ENCODE results near the gene STK39.

STK39 gene

GRCh38 chr2:168054657-168055056 is 192.7 kb downstream of the STK39 start:
- Histone ChIP-seq H3K4me1 (ENCODE audit: control insufficient read depth, low read length) (no peaks in the 10 kb centered on the region), H3K36me3 (ENCODE audit: control insufficient read depth, low read length) (0 out of 2 replicates have a peak, but pooled peaks cover 3% of the 10 kb centered on the region), H3K9me3 (ENCODE audit: control insufficient read depth, insufficient read depth, low read length) (no peaks in the 10 kb centered on the region), H3K4me2 (ENCODE audit: low read length) (no peak overlapping the region), H3K9me2 (replicated peaks; ENCODE audit: control insufficient read depth, low read length) (no peaks in the 10 kb centered on the region), H3K79me2 (ENCODE audit: control insufficient read depth, low read length) (no peaks in the 10 kb centered on the region), H3F3A (ENCODE audit: control insufficient read depth, insufficient read depth) (no peaks in the 10 kb centered on the region), H3K27me3 (ENCODE audit: control insufficient read depth, low read length) (no peaks in the 10 kb centered on the region), H4K20me1 (ENCODE audit: control insufficient read depth, insufficient read depth, low read depth, low read length) (no peaks in the 10 kb centered on the region), H3K27ac (ENCODE audit: low read depth, low read length) (no peak overlapping the region), H3K4me3 (ENCODE audit: low read length) (no peak overlapping the region)
- no peak for TF ChIP-seq CTCF (IDR thresholded peaks at IDR 0.05; ENCODE audit: low read depth, low read length, poor library complexity, severe bottlenecking)
- no peak for TF ChIP-seq EZH2phosphoT487 (IDR thresholded peaks at IDR 0.05; ENCODE audit: borderline replicate concordance, low read length)

GRCh38 chr2:168053676-168054075 is 193.7 kb downstream of the STK39 start:
- TF ChIP-seq EZH2phosphoT487 (IDR thresholded peaks at IDR 0.05; ENCODE audit: borderline replicate concordance, low read length) (no peak), CTCF (IDR thresholded peaks at IDR 0.05; ENCODE audit: low read depth, low read length, poor library complexity, severe bottlenecking) (no peak)
- Histone ChIP-seq H3F3A (ENCODE audit: control insufficient read depth, insufficient read depth) (no peaks in the 10 kb centered on the region), H3K27me3 (ENCODE audit: control insufficient read depth, low read length) (no peaks in the 10 kb centered on the region), H4K20me1 (ENCODE audit: control insufficient read depth, insufficient read depth, low read depth, low read length) (no peaks in the 10 kb centered on the region), H3K4me1 (ENCODE audit: control insufficient read depth, low read length) (no peaks in the 10 kb centered on the region), H3K79me2 (ENCODE audit: control insufficient read depth, low read length) (no peaks in the 10 kb centered on the region), H3K4me2 (ENCODE audit: low read length) (no peak overlapping the region), H3K27ac (ENCODE audit: low read depth, low read length) (no peak overlapping the region), H3K4me3 (ENCODE audit: low read length) (no peak overlapping the region), H3K9me3 (ENCODE audit: control insufficient read depth, insufficient read depth, low read length) (no peaks in the 10 kb centered on the region), H3K36me3 (ENCODE audit: control insufficient read depth, low read length) (no peaks in the 10 kb centered on the region; the same call in 1 of the 2 replicates), H3K9me2 (replicated peaks; ENCODE audit: control insufficient read depth, low read length) (no peaks in the 10 kb centered on the region)

- Histone ChIP-seq H3K9me2 (replicated peaks; ENCODE audit: control insufficient read depth, low read length) (no peaks in the 10 kb centered on the region), H3K9me3 (ENCODE audit: control insufficient read depth, insufficient read depth, low read length) (no peaks in the 10 kb centered on the region), H3K4me2 (ENCODE audit: low read length) (no peak overlapping the region), H3K27ac (ENCODE audit: low read depth, low read length) (no peak overlapping the region), H3K4me1 (ENCODE audit: control insufficient read depth, low read length) (no peaks in the 10 kb centered on the region), H4K20me1 (ENCODE audit: control insufficient read depth, insufficient read depth, low read depth, low read length) (no peaks in the 10 kb centered on the region), H3F3A (ENCODE audit: control insufficient read depth, insufficient read depth) (no peaks in the 10 kb centered on the region), H3K4me3 (ENCODE audit: low read length) (no peak overlapping the region), H3K27me3 (ENCODE audit: control insufficient read depth, low read length) (no peaks in the 10 kb centered on the region), H3K79me2 (ENCODE audit: control insufficient read depth, low read length) (no peaks in the 10 kb centered on the region), H3K36me3 (ENCODE audit: control insufficient read depth, low read length) (no peaks in the 10 kb centered on the region; the same call in 1 of the 2 replicates)
- TF ChIP-seq CTCF (IDR thresholded peaks at IDR 0.05; ENCODE audit: low read depth, low read length, poor library complexity, severe bottlenecking) (no peak), EZH2phosphoT487 (IDR thresholded peaks at IDR 0.05; ENCODE audit: borderline replicate concordance, low read length) (no peak)
Observed at GRCh38 chr2:168052773-168053172, 194.6 kb downstream of the STK39 start.
